B cell (primary cell): ENCODE results near the gene FSIP1. TPM values are rescaled to one million over a fixed set of nuclear protein-coding genes. Genes with fewer than 3 reads are reported as not detected.

ENCODE experiments used
- ATAC-seq: fragments of 200-7000 bp; cut with Tn5 transposase; one replicate; pipeline ENCODE4 v1.10.0; 2021; ENCODE audit warnings: low read depth, mild to moderate bottlenecking, moderate number of reproducible peaks, moderate library complexity
- CTCF ChIA-PET: fragments of 350-600 bp; sonication (Branson Sonifier 250); formaldehyde crosslinking; loops from one replicate; lab custom pipeline; 2021; ENCODE audit warnings: antibody characterized with exemption, inconsistent platforms; lab: Charles Lee
- POLR2A ChIA-PET: fragments of 350-600 bp; sonication (Branson Sonifier 250); formaldehyde crosslinking; loops from one replicate; lab custom pipeline; 2021; ENCODE audit warnings: antibody characterized with exemption; lab: Charles Lee
- DNase-seq: peaks from one replicate; pipeline ENCODE4 v3.0.0; 2013
- H2AFZ ChIP-seq: 2 replicates; pipeline ENCODE4 v1.6.1; 2012; ENCODE audit warnings: mild to moderate bottlenecking, low read depth, low read length; ENCODE audit not compliant: insufficient read depth, poor library complexity, severe bottlenecking
- H3K27ac ChIP-seq, 2 donors: 1 replicate in 1 of 2; 2 replicates in 1 of 2; pipeline ENCODE4 v1.5.1; 2012 to 2013; ENCODE audit warnings: low read length in 2 of 2, mild to moderate bottlenecking in 2 of 2, moderate library complexity in 1 of 2
- H3K27me3 ChIP-seq, 4 experiments: fragments of 200-600 bp in 1 of 4; sonication (generic) in 1 of 4; replicated peaks in 1 of 4; 1 replicate in 2 of 4; 2 replicates in 2 of 4; pipeline versions ENCODE4 v1.6.1 to v1.7.0; 2013 to 2016; ENCODE audit warnings: low read length in 3 of 4, mild to moderate bottlenecking in 2 of 4, mixed read lengths in 1 of 4, moderate library complexity in 1 of 4; ENCODE audit not compliant: insufficient read depth in 4 of 4, control insufficient read depth in 3 of 4; ENCODE audit errors: control extremely low read depth in 1 of 4
- H3K36me3 ChIP-seq, 2 experiments: replicated peaks in 1 of 2; 1 replicate in 1 of 2; 2 replicates in 1 of 2; pipeline versions ENCODE4 v1.6.1 to v1.7.1; 2013; ENCODE audit warnings: low read length in 1 of 2; ENCODE audit not compliant: insufficient read depth in 2 of 2, control insufficient read depth in 1 of 2; ENCODE audit errors: control extremely low read depth in 1 of 2, extremely low read depth in 1 of 2
- H3K4me1 ChIP-seq, 2 donors: fragments of 200-600 bp in 1 of 2; sonication (generic) in 1 of 2; 1 replicate in 1 of 2; 2 replicates in 1 of 2; pipeline versions ENCODE4 v1.5.1 to v1.6.1; 2013 to 2017; ENCODE audit warnings: low read length in 2 of 2; ENCODE audit not compliant: control insufficient read depth in 2 of 2, insufficient read depth in 2 of 2
- H3K4me2 ChIP-seq: replicated peaks from 2 replicates; pipeline ENCODE3; 2012; ENCODE audit warnings: mild to moderate bottlenecking, low read depth, low read length; ENCODE audit not compliant: poor library complexity, severe bottlenecking
- H3K4me3 ChIP-seq, 5 experiments: fragments of 200-600 bp in 1 of 5; sonication (generic) in 1 of 5; 1 replicate in 3 of 5; 2 replicates in 2 of 5; pipeline versions ENCODE4 v1.5.1 to v1.7.0; 2011 to 2016; ENCODE audit warnings: low read length in 4 of 5, mild to moderate bottlenecking in 4 of 5, low read depth in 2 of 5, control low read depth in 1 of 5, moderate library complexity in 1 of 5; ENCODE audit not compliant: insufficient read depth in 1 of 5; ENCODE audit errors: control extremely low read depth in 1 of 5, extremely low read depth in 1 of 5
- H3K79me2 ChIP-seq: fragments of 200-600 bp; sonication (generic); one replicate; pipeline ENCODE4 v1.6.0; 2016; ENCODE audit warnings: low read length; ENCODE audit not compliant: control insufficient read depth, insufficient read depth
- H3K9ac ChIP-seq: fragments of 200-600 bp; sonication (generic); 2 replicates; pipeline ENCODE4 v1.6.1; 2017; ENCODE audit warnings: mild to moderate bottlenecking, low read length, moderate library complexity
- H3K9me3 ChIP-seq, 3 donors: one replicate each; pipeline versions ENCODE4 v1.6.1 to v1.7.1; 2013; ENCODE audit warnings: low read length in 2 of 3; ENCODE audit not compliant: control insufficient read depth in 2 of 3, insufficient read depth in 1 of 3; ENCODE audit errors: control extremely low read depth in 1 of 3
- H4K20me1 ChIP-seq: 2 replicates; pipeline ENCODE4 v1.6.0; 2012; ENCODE audit warnings: mild to moderate bottlenecking, low read length; ENCODE audit not compliant: insufficient read depth, control insufficient read depth, poor library complexity, severe bottlenecking
- H3K27ac Mint-ChIP-seq: one replicate; pipeline ENCODE4 v1.8.0; 2021; ENCODE audit warnings: mixed read lengths
- H3K27me3 Mint-ChIP-seq: one replicate; pipeline ENCODE4 v1.8.0; 2021; ENCODE audit warnings: mixed read lengths
- H3K4me1 Mint-ChIP-seq: one replicate; pipeline ENCODE4 v1.8.0; 2021; ENCODE audit warnings: mixed read lengths
- H3K4me3 Mint-ChIP-seq: one replicate; pipeline ENCODE4 v1.8.0; 2021; ENCODE audit warnings: mixed read lengths
- H3K9me3 Mint-ChIP-seq: one replicate; pipeline ENCODE4 v1.8.0; 2022; ENCODE audit warnings: mixed read lengths; ENCODE audit not compliant: insufficient read depth
- CTCF ChIP-seq: fragments of 200-600 bp; IDR thresholded peaks from one replicate; pipeline ENCODE4 v1.8.0; 2022; ENCODE audit warnings: antibody characterized with exemption, mild to moderate bottlenecking
- EZH2 ChIP-seq: IDR thresholded peaks from 2 replicates; pipeline ENCODE4 v1.6.1; 2012; ENCODE audit warnings: borderline replicate concordance, low read depth, mild to moderate bottlenecking, moderate library complexity, low read length; ENCODE audit not compliant: insufficient read depth, poor library complexity, severe bottlenecking
- WGBS: methylation state at CpG from one replicate; pipeline ENCODE4 v1.1.5; 2013; ENCODE audit warnings: missing lambda C conversion rate; ENCODE audit not compliant: insufficient coverage; 5-methylcytosine and 5-hydroxymethylcytosine counted together
- intact Hi-C: fragments of 100-400 bp; cut with micrococcal nuclease; formaldehyde crosslinking; loops from one replicate; pipeline ENCODE4 v1.10.0; 2022
- polyA plus RNA-seq: library from polyadenylated mRNA; depleted of rRNA; stranded (reverse); fragments of >200 nt; gene quantifications from 2 replicates; pipeline ENCODE4 v1.2.3, GENCODE V29; 2012
- total RNA-seq, 2 donors: library from RNA; stranded (reverse); fragments of 120-200 nt in 1 of 2; gene quantifications; 1 replicate in 1 of 2; 2 replicates in 1 of 2; pipeline versions ENCODE4 v1.2.3 to v1.2.4, GENCODE V29; 2013 to 2022

Gene FSIP1
- total and polyA plus RNA-seq, 2 donors (not counting 1 experiment from before 2014, with no cell fraction given), result 0.19 to 0.49 TPM

- Histone ChIP-seq H3K79me2 (no peaks in the 10 kb centered on the region), H3K27me3 (peaks cover 0 to 7% (median 2%) of the 10 kb centered on the region in 4 experiments), H3K36me3 (no peaks in the 10 kb centered on the region), H3K9me3 (no peaks in the 10 kb centered on the region), H3K9ac (no peak overlapping the region), H3K4me1 (peaks cover 0 to 2% of the 10 kb centered on the region in 2 donors), H4K20me1 (no peaks in the 10 kb centered on the region), H3K4me3 (no peak overlapping the region), H3K27ac (no peak overlapping the region), H2AFZ (no peak overlapping the region), H3K4me2 (no peak overlapping the region)
- DNase-seq (no peak), ATAC-seq (no peak)
- no peak overlapping the region for H3K4me3 Mint-ChIP-seq
- POLR2A ChIA-PET, result no interaction called here
- H3K27ac Mint-ChIP-seq, result no peak overlapping the region
- no peaks in the 10 kb centered on the region for H3K9me3 Mint-ChIP-seq
- H3K27me3 Mint-ChIP-seq, result peaks cover 28% of the 10 kb centered on the region
- CTCF ChIA-PET, result no interaction called here
- intact Hi-C loops, result no loop called here
- 96% methylated on average over 4 of the region's 10 CpGs for WGBS
- TF ChIP-seq EZH2 (no peak), CTCF (no peak)
- H3K4me1 Mint-ChIP-seq, result peaks cover under 1% of the 10 kb centered on the region
These were observed 196.1 kb downstream of the FSIP1 start for GRCh38 chr15:39586387-39587095.

- Histone ChIP-seq H3K9me3 (no peaks in the 10 kb centered on the region), H3K4me1 (peaks cover under 1 to 8% of the 10 kb centered on the region in 2 donors), H3K27me3 (peaks cover 0 to 13% (median 4%) of the 10 kb centered on the region in 4 experiments), H3K79me2 (no peaks in the 10 kb centered on the region), H3K27ac (no peak overlapping the region), H3K4me2 (no peak overlapping the region), H3K36me3 (no peaks in the 10 kb centered on the region), H2AFZ (no peak overlapping the region), H4K20me1 (no peaks in the 10 kb centered on the region), H3K4me3 (no peak overlapping the region), H3K9ac (no peak overlapping the region)
- H3K27me3 Mint-ChIP-seq, result peaks cover 33% of the 10 kb centered on the region
- no peak overlapping the region for H3K4me3 Mint-ChIP-seq
- ChIA-PET POLR2A (no interaction called here), CTCF (no interaction called here)
- peaks cover 6% of the 10 kb centered on the region for H3K4me1 Mint-ChIP-seq
- H3K9me3 Mint-ChIP-seq, result no peaks in the 10 kb centered on the region
- intact Hi-C loops, result no loop called here
- no peak for TF ChIP-seq EZH2
- no peak for TF ChIP-seq CTCF
- no peak overlapping the region for H3K27ac Mint-ChIP-seq
- ATAC-seq, result no peak
- 100% methylated on average over 1 of the region's 4 CpGs for WGBS
- DNase-seq, result no peak
These were observed 196.8 kb downstream of the FSIP1 start for GRCh38 chr15:39585871-39586301.
